Stimulated activated naive CD4-positive, alpha-beta T cell (primary cell): ENCODE measurements around the gene TBX4.

Experiments used
- DNase-seq, 6 experiments: peaks; one replicate each; lab custom pipeline; 2025; lab: John Stamatoyannopoulos, UW

Gene TBX4

GRCh38 chr17:61454381-61455323 lies 2.4 kb downstream of the TBX4 start:
- DNase-seq = no peak

- no peak for DNase-seq
Observed at GRCh38 chr17:61455324-61456060, 3.3 kb downstream of the TBX4 start.

- no peak for DNase-seq
Observed at GRCh38 chr17:61456061-61456681, 3.9 kb downstream of the TBX4 start.

GRCh38 chr17:61456688-61457225 lies 4.5 kb downstream of the TBX4 start:
- DNase-seq = no peak

GRCh38 chr17:61457226-61457983 lies 5.2 kb downstream of the TBX4 start:
- no peak for DNase-seq

- no peak for DNase-seq
Observed at GRCh38 chr17:61458000-61458399, 5.8 kb downstream of the TBX4 start.

GRCh38 chr17:61458421-61459141 lies 6.4 kb downstream of the TBX4 start:
- DNase-seq = no peak

GRCh38 chr17:61459142-61459809 lies 7.1 kb downstream of the TBX4 start:
- no peak for DNase-seq

GRCh38 chr17:61459939-61460718 lies 7.9 kb downstream of the TBX4 start:
- no peak for DNase-seq

- no peak for DNase-seq
Observed at GRCh38 chr17:61460796-61461585, 8.8 kb downstream of the TBX4 start.

GRCh38 chr17:61461586-61461966 lies 9.4 kb downstream of the TBX4 start:
- DNase-seq = no peak

GRCh38 chr17:61461967-61462718 lies 9.9 kb downstream of the TBX4 start:
- no peak for DNase-seq

- DNase-seq = no peak
Observed at GRCh38 chr17:61462719-61463315, 10.6 kb downstream of the TBX4 start.

GRCh38 chr17:61463316-61464129 lies 11.3 kb downstream of the TBX4 start:
- no peak for DNase-seq

- DNase-seq = no peak
Observed at GRCh38 chr17:61464130-61464842, 12.1 kb downstream of the TBX4 start.

GRCh38 chr17:61464843-61465180 lies 12.6 kb downstream of the TBX4 start:
- DNase-seq = no peak
